ENCODE measurements around the gene MTA1.

- no peak for TF ChIP-seq CTCF (IDR thresholded peaks at IDR 0.05; ENCODE audit: low read depth, low read length, poor library complexity, severe bottlenecking)
- no peak for TF ChIP-seq EZH2phosphoT487 (IDR thresholded peaks at IDR 0.05; ENCODE audit: borderline replicate concordance, low read length)
These were observed 19.6 kb upstream of the MTA1 start for GRCh38 chr14:105400016-105400415.
